Lung (tissue), 12 donors: ENCODE data around the gene GTPBP3. TPM values are rescaled to one million over a fixed set of nuclear protein-coding genes. Genes with fewer than 3 reads are reported as not detected.

Experiments
- ATAC-seq: fragments of 200-7000 bp; cut with Tn5 transposase; one replicate; pipeline ENCODE4 v1.9.1; 2020; ENCODE audit warnings: moderate number of reproducible peaks; ENCODE audit not compliant: insufficient read depth, low FRiP score
- DNase-seq, 3 donors: peaks; one replicate each; pipeline ENCODE4 v3.0.0-alpha.2; 2013 to 2017
- H3K27ac ChIP-seq, 2 donors: one replicate each; pipeline ENCODE4 v1.5.1; 2013; ENCODE audit warnings: mild to moderate bottlenecking in 2 of 2, moderate library complexity in 2 of 2, control low read depth in 1 of 2, inconsistent platforms in 1 of 2, low read depth in 1 of 2, low read length in 1 of 2
- H3K27me3 ChIP-seq, 3 donors: one replicate each; pipeline ENCODE4 v1.5.1; 2013; ENCODE audit warnings: low read length in 2 of 3; ENCODE audit not compliant: control insufficient read depth in 3 of 3, insufficient read depth in 3 of 3
- H3K36me3 ChIP-seq, 4 donors: one replicate each; pipeline ENCODE4 v1.5.1; 2013; ENCODE audit warnings: low read length in 4 of 4, mild to moderate bottlenecking in 1 of 4, moderate library complexity in 1 of 4; ENCODE audit not compliant: control insufficient read depth in 4 of 4, insufficient read depth in 4 of 4
- H3K4me1 ChIP-seq, 5 donors: one replicate each; pipeline ENCODE4 v1.5.1; 2013; ENCODE audit warnings: low read length in 5 of 5, mild to moderate bottlenecking in 2 of 5, moderate library complexity in 1 of 5; ENCODE audit not compliant: control insufficient read depth in 5 of 5, insufficient read depth in 5 of 5
- H3K4me3 ChIP-seq: one replicate; pipeline ENCODE4 v1.5.1; 2013; ENCODE audit warnings: mild to moderate bottlenecking, control low read depth, moderate library complexity
- H3K9ac ChIP-seq, 2 donors: one replicate each; pipeline ENCODE4 v1.5.1; 2013; ENCODE audit warnings: low read length in 2 of 2, control low read depth in 1 of 2; ENCODE audit not compliant: insufficient read depth in 1 of 2
- H3K9me3 ChIP-seq, 4 donors: one replicate each; pipeline ENCODE4 v1.5.1; 2013; ENCODE audit warnings: low read length in 3 of 4, mild to moderate bottlenecking in 1 of 4, moderate library complexity in 1 of 4; ENCODE audit not compliant: control insufficient read depth in 4 of 4, insufficient read depth in 3 of 4
- WGBS, 2 donors: extraction: QIAGEN DNeasy Blood & Tissue Kit; methylation state at CpG; one replicate each; pipeline ENCODE4 v1.1.7; 2013; 5-methylcytosine and 5-hydroxymethylcytosine counted together
- polyA plus RNA-seq, 2 donors: library from polyadenylated mRNA; stranded (reverse); fragments of 200-250 nt; gene quantifications; one replicate each; pipeline ENCODE4 v1.2.1, GENCODE V29; 2013
- total RNA-seq, 2 donors: library from RNA; depleted of rRNA in 1 of 2; stranded (reverse); fragments of >200 nt in 1 of 2; gene quantifications; one replicate each; pipeline ENCODE4 v1.2.1, GENCODE V29; 2014 to 2021
- TF ChIP-seq, protein P1 (sequence below): IDR thresholded peaks from 2 replicates; pipeline ENCODE4 v1.5.1; 2012; ENCODE audit warnings: mild to moderate bottlenecking; ENCODE audit errors: control extremely low read depth, extremely low read depth
- donor health status: control.
- donor health status: control.
- donor health status: Bipolar disorder and iron deficiency.
- donor health status: healthy.
- donor health status: DM: yes; HTN: yes; CAD: no.

Gene GTPBP3
- total and polyA plus RNA-seq, 4 donors, result 13.3 to 24.1 (median 18.2) TPM

DNA sequence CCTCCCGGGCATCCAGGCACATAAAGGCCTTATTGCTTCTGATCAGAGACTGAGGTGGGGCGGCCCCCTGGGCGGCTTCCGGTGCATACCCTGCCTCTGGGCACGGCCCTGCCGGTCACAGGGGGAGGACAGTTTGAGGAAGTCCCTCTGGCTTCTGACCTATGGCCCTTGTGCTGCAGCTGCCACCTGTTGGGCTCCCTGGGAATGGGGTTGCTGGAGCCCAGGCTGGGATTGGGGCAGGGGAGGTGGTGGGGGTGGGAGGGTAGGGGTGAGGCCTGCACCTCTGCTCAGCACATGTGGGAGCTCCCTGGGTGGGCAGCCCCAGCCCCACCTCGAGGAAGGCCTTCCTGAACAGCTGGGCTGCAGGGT lies 13.4 kb upstream of the GTPBP3 start:
- ATAC-seq, result no peak
- H3K27me3 ChIP-seq, result no peaks in the 10 kb centered on the region
- peaks cover 0 to 37% (median 8%) of the 10 kb centered on the region in 4 donors for H3K36me3 ChIP-seq
- H3K9me3 ChIP-seq, result peaks cover 0 to 2% (median 0%) of the 10 kb centered on the region in 4 donors
- TF ChIP-seq, protein P1, sequence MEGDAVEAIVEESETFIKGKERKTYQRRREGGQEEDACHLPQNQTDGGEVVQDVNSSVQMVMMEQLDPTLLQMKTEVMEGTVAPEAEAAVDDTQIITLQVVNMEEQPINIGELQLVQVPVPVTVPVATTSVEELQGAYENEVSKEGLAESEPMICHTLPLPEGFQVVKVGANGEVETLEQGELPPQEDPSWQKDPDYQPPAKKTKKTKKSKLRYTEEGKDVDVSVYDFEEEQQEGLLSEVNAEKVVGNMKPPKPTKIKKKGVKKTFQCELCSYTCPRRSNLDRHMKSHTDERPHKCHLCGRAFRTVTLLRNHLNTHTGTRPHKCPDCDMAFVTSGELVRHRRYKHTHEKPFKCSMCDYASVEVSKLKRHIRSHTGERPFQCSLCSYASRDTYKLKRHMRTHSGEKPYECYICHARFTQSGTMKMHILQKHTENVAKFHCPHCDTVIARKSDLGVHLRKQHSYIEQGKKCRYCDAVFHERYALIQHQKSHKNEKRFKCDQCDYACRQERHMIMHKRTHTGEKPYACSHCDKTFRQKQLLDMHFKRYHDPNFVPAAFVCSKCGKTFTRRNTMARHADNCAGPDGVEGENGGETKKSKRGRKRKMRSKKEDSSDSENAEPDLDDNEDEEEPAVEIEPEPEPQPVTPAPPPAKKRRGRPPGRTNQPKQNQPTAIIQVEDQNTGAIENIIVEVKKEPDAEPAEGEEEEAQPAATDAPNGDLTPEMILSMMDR, result no peak
- H3K4me3 ChIP-seq, result no peak overlapping the region
- H3K9ac ChIP-seq, result no peak overlapping the region
- H3K4me1 ChIP-seq, result peaks cover 0 to 6% (median 0%) of the 10 kb centered on the region in 5 donors
- 34 to 35% methylated on average over 7 of the region's 7 CpGs for WGBS, 2 donors
- no peak for DNase-seq
- H3K27ac ChIP-seq, result no peak overlapping the region

DNA sequence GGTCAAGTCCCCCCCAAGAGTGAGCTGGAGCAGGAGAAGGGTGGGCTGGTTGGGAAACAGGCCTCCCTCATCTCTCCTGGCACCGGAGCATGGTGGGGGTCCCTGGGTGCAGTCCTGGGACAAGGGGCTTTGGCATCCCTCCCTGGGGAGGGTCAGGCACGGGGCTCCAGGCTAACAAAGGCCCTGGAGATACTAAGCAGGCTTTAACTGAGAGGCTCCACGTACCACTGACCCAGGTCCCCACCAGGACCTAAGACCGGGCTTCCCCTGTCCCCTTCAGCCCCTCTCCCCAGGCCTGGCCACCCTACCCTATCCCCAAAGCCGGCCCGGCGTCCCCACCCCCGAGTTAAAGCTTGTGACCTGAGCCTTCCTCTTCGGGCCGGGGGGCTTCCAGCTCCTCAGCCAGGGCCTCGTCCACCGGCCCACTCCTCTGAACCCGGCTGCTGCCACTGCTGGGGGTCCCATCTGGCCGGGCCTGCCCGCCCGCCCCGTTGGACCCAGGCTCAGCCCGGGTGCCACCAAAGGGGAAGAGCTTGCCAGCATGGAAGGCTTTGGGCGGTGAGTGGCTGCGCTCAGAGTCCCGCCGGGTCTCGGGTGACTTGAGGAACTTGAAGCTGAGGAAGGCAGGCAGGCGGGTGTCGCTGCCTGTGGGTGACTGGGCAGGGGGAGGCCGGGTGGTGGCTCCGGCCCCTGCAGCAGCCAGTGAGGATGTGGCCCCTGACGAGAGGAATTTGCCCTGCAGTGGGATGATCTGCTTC lies 12.8 kb upstream of the GTPBP3 start:
- 87 to 89% methylated on average over 27 to 28 of the region's 28 CpGs for WGBS, 2 donors
- Histone ChIP-seq H3K4me3 (no peak overlapping the region), H3K27me3 (peaks cover 0 to 2% (median 0%) of the 10 kb centered on the region in 3 donors), H3K9ac (no peak overlapping the region), H3K36me3 (peaks cover 0 to 31% (median 8%) of the 10 kb centered on the region in 4 donors), H3K4me1 (peaks cover 0 to 8% (median 4%) of the 10 kb centered on the region in 5 donors), H3K9me3 (peaks cover 0 to 2% (median 0%) of the 10 kb centered on the region in 4 donors), H3K27ac (no peak overlapping the region)
- TF ChIP-seq, protein P1, result no peak
- DNase-seq, result no peak
- no peak for ATAC-seq

DNA sequence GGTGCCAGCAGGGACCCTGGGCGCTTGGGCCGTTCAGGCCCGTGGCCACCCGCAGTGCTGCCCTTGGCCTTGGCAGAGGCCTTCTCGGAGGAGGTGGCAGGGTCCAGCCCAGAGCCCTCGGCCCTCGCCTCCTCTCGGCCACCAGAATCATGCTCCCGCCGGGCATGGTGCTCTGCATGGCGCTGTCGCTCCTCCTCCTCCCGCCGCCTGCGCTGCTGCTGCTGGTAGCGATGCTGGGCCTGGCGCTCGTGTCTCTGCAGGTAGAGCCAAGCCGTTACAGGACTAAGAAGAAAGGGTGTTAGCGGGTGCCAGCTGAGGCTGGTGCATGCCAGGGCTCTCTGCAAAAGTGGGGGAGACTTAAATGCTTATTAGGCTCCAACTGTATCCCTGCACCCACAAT lies 12.2 kb upstream of the GTPBP3 start:
- H3K27ac ChIP-seq, result no peak overlapping the region
- H3K27me3 ChIP-seq, result peaks cover 0 to 5% (median 0%) of the 10 kb centered on the region in 3 donors
- no peak overlapping the region for H3K4me3 ChIP-seq
- no peak for DNase-seq
- peaks cover 0 to 28% (median 7%) of the 10 kb centered on the region in 4 donors for H3K36me3 ChIP-seq
- peaks cover 0 to 8% (median 6%) of the 10 kb centered on the region in 5 donors for H3K4me1 ChIP-seq
- H3K9ac ChIP-seq, result no peak overlapping the region
- no peak for ATAC-seq
- peaks cover 0 to 2% (median 0%) of the 10 kb centered on the region in 4 donors for H3K9me3 ChIP-seq
- TF ChIP-seq, protein P1, result no peak
- 95 to 97% methylated on average over 20 of the region's 20 CpGs for WGBS, 2 donors
